ENCODE measurements around the gene LDLRAD4.

DNA sequence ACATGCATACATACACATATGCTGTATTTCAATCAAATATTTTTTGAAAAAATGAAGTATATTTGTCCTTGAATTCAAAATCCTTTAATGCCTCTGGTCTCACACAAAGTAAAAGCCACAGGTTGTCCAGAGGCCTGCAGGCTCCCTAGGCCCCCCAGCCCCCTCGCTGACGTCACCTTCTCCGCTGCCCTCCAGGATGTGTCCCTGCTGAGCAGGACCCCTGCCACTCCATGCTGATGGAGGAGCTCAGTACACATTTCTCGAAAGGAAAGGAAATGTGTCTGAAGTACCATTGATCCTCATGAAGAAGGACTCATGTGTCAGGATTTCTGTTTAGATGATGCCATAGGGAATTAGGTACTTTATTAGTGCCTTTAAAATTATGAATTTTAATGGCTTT lies 212.1 kb downstream of the LDLRAD4 start:
- TF ChIP-seq EZH2 (IDR thresholded peaks at IDR 0.05) (no peak), POLR2AphosphoS5 (IDR thresholded peaks at IDR 0.05; ENCODE audit: borderline replicate concordance, low read depth, low read length) (no peak), FOXP2 (optimal IDR thresholded peaks at IDR 0.05; ENCODE audit: control extremely low read depth, extremely low read length, insufficient read depth) (no peak)

All from SK-N-MC (cell line).